Ovary (tissue), 3 donors: ENCODE measurements around the gene DCTN2.

ENCODE experiments used
- POLR2A ChIP-seq: fragments of 450-650 bp; IDR thresholded peaks from one replicate; pipeline ENCODE4 v1.6.1; 2017; ENCODE audit warnings: antibody characterized with exemption, mild to moderate bottlenecking, moderate library complexity
- TF ChIP-seq, protein P1 (sequence below), 3 donors: fragments of 450-650 bp in 2 of 3; fragments of 200-600 bp in 1 of 3; IDR thresholded peaks; one replicate each; pipeline versions ENCODE4 v1.5.1 to v1.8.0; 2016 to 2022; ENCODE audit warnings: antibody characterized with exemption in 3 of 3, mild to moderate bottlenecking in 1 of 3
- donor health status: DM: no; HTN: no; CAD: no.

DNA sequence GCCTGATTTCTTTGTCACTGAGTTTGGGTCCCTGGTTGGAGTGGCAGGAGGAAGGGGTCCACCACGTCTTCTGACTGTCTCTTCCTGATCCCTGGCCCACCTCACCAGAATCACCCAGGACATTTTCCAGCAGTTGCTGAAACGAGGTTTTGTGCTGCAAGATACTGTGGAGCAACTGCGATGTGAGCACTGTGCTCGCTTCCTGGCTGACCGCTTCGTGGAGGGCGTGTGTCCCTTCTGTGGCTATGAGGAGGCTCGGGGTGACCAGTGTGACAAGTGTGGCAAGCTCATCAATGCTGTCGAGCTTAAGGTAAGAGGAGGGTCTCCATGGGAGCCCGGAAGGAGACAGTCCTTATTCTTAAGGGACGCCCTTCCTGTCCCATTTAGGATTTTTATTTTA lies 46.8 kb downstream of the DCTN2 start:
- TF ChIP-seq, protein P1, sequence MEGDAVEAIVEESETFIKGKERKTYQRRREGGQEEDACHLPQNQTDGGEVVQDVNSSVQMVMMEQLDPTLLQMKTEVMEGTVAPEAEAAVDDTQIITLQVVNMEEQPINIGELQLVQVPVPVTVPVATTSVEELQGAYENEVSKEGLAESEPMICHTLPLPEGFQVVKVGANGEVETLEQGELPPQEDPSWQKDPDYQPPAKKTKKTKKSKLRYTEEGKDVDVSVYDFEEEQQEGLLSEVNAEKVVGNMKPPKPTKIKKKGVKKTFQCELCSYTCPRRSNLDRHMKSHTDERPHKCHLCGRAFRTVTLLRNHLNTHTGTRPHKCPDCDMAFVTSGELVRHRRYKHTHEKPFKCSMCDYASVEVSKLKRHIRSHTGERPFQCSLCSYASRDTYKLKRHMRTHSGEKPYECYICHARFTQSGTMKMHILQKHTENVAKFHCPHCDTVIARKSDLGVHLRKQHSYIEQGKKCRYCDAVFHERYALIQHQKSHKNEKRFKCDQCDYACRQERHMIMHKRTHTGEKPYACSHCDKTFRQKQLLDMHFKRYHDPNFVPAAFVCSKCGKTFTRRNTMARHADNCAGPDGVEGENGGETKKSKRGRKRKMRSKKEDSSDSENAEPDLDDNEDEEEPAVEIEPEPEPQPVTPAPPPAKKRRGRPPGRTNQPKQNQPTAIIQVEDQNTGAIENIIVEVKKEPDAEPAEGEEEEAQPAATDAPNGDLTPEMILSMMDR (IDR thresholded peaks at IDR 0.05) = no peak
- TF ChIP-seq POLR2A = no peak
